ENCODE results near the gene MSGN1. TPM values are rescaled to one million over a fixed set of nuclear protein-coding genes. Genes with fewer than 3 reads are reported as not detected.
"Not testable (repeated sequence)": the region's sequence is repeated elsewhere in the genome, so short reads cannot be mapped to it uniquely, and the experiment has no call there.

MSGN1 gene
- total RNA-seq, 4 donors from 2014 or later: not detected

- H3K27me3 ChIP-seq: no peaks in the 10 kb centered on the region
- no peak for TF ChIP-seq EP300 (IDR thresholded peaks at IDR 0.05)
- TF ChIP-seq POLR2AphosphoS5 (IDR thresholded peaks at IDR 0.05): no peak
- no peak for TF ChIP-seq CTCF (IDR thresholded peaks at IDR 0.05)
- no peak for TF ChIP-seq POLR2A (IDR thresholded peaks at IDR 0.05; ENCODE audit: low read depth)
- no peak for DNase-seq (ENCODE audit: extremely low spot score)
- H3K4me3 ChIP-seq: no peak overlapping the region
- intact Hi-C loops (cut with DNase I): no loop called here
- H3K36me3 ChIP-seq: no peaks in the 10 kb centered on the region
- no peak overlapping the region for H3K27ac ChIP-seq (replicated peaks in 1 of 4)
- H3K9me3 ChIP-seq: no peaks in the 10 kb centered on the region
- H3K4me1 ChIP-seq: peaks cover 20 to 26% (median 21%) of the 10 kb centered on the region in 4 donors
- 44% methylated on average over 4 of the region's 4 CpGs for WGBS
These were observed 6.3 kb downstream of the MSGN1 start for GRCh38 chr2:17822445-17823117.

- H3K9me3 ChIP-seq; H3K36me3 ChIP-seq; intact Hi-C loops (cut with DNase I); H3K27ac ChIP-seq (replicated peaks in 1 of 4); H3K27me3 ChIP-seq; H3K4me3 ChIP-seq; DNase-seq (ENCODE audit: extremely low spot score): not testable (repeated sequence)
- peaks cover 20 to 26% (median 21%) of the 10 kb centered on the region in 4 donors for H3K4me1 ChIP-seq
- WGBS: 94% methylated on average over 4 of the region's 4 CpGs
These were observed 7.4 kb downstream of the MSGN1 start for GRCh38 chr2:17823646-17824045.

GRCh38 chr2:17827316-17827715 lies 11.1 kb downstream of the MSGN1 start:
- no peaks in the 10 kb centered on the region for H3K9me3 ChIP-seq
- H3K4me1 ChIP-seq: peaks cover 13 to 16% (median 15%) of the 10 kb centered on the region in 4 donors
- H3K4me3 ChIP-seq: no peak overlapping the region
- H3K27ac ChIP-seq (replicated peaks in 1 of 4): no peak overlapping the region
- DNase-seq (ENCODE audit: extremely low spot score): no peak
- intact Hi-C loops (cut with DNase I): no loop called here
- peaks cover 0 to 18% (median 3%) of the 10 kb centered on the region in 4 donors for H3K27me3 ChIP-seq
- TF ChIP-seq EP300 (IDR thresholded peaks at IDR 0.05) (no peak), POLR2AphosphoS5 (IDR thresholded peaks at IDR 0.05) (no peak), CTCF (IDR thresholded peaks at IDR 0.05) (no peak), POLR2A (IDR thresholded peaks at IDR 0.05; ENCODE audit: low read depth) (no peak)
- 89% methylated on average over 5 of the region's 5 CpGs for WGBS
- H3K36me3 ChIP-seq: no peaks in the 10 kb centered on the region

- H3K27me3 ChIP-seq: peaks cover 0 to 18% (median 3%) of the 10 kb centered on the region in 4 donors
- DNase-seq (ENCODE audit: extremely low spot score): no peak
- no peak overlapping the region for H3K4me3 ChIP-seq
- TF ChIP-seq POLR2A (IDR thresholded peaks at IDR 0.05; ENCODE audit: low read depth) (no peak), EP300 (IDR thresholded peaks at IDR 0.05) (no peak), CTCF (IDR thresholded peaks at IDR 0.05) (no peak), POLR2AphosphoS5 (IDR thresholded peaks at IDR 0.05) (no peak)
- H3K9me3 ChIP-seq: no peaks in the 10 kb centered on the region
- intact Hi-C loops (cut with DNase I): no loop called here
- H3K27ac ChIP-seq (replicated peaks in 1 of 4): no peak overlapping the region
- H3K36me3 ChIP-seq: no peaks in the 10 kb centered on the region
- peaks cover 9 to 12% (median 10%) of the 10 kb centered on the region in 4 donors for H3K4me1 ChIP-seq
- WGBS: 90% methylated on average over 2 of the region's 2 CpGs
These were observed 11.5 kb downstream of the MSGN1 start for GRCh38 chr2:17827785-17828184.

- Histone ChIP-seq H3K27me3 (peaks cover 0 to 18% (median 3%) of the 10 kb centered on the region in 4 donors), H3K27ac (replicated peaks in 1 of 4) (no peak overlapping the region), H3K9me3 (no peaks in the 10 kb centered on the region), H3K36me3 (no peaks in the 10 kb centered on the region), H3K4me3 (peak overlapping the region; percentile 14 to 34 (median 22)), H3K4me1 (peaks cover 7 to 12% (median 8%) of the 10 kb centered on the region in 4 donors)
- 18% methylated on average over 22 of the region's 37 CpGs for WGBS
- TF ChIP-seq POLR2A (IDR thresholded peaks at IDR 0.05; ENCODE audit: low read depth): no peak
- TF ChIP-seq POLR2AphosphoS5 (IDR thresholded peaks at IDR 0.05): peak in 1 of 2 donors; percentile 5
- TF ChIP-seq EP300 (IDR thresholded peaks at IDR 0.05): no peak
- TF ChIP-seq CTCF (IDR thresholded peaks at IDR 0.05): peak; percentile 37 to 83 (median 58)
- no peak for DNase-seq (ENCODE audit: extremely low spot score)
- intact Hi-C loops (cut with DNase I): loop anchor here (10.0 kb wide), 1 partner anchor 116 kb away; no protein-coding TSS in a partner anchor
These were observed 14.1 kb downstream of the MSGN1 start for GRCh38 chr2:17830053-17831034.
